Smooth muscle cell (in vitro differentiated cells): ENCODE results near the gene OXSR1. TPM values are rescaled to one million over a fixed set of nuclear protein-coding genes. Genes with fewer than 3 reads are reported as not detected.

Source experiments
- DNase-seq: peaks from one replicate; lab custom pipeline; 2025; ENCODE audit not compliant: unreplicated experiment; lab: John Stamatoyannopoulos, UW
- H2AFZ ChIP-seq: fragments of 200-600 bp; sonication (generic); 2 replicates; pipeline ENCODE4 v1.6.0; 2016; ENCODE audit warnings: antibody characterized with exemption, low read depth, mild to moderate bottlenecking
- H3F3A ChIP-seq: fragments of 200-600 bp; sonication (generic); 2 replicates; pipeline ENCODE4 v1.6.0; 2017; ENCODE audit warnings: antibody characterized with exemption, low read depth
- H3K27ac ChIP-seq: fragments of 200-600 bp; sonication (generic); 2 replicates; pipeline ENCODE4 v1.5.1; 2016; ENCODE audit warnings: low read depth, mild to moderate bottlenecking
- H3K27me3 ChIP-seq: fragments of 200-600 bp; sonication (generic); 2 replicates; pipeline ENCODE4 v1.6.1; 2016; ENCODE audit warnings: low read depth, mild to moderate bottlenecking
- H3K36me3 ChIP-seq: fragments of 200-600 bp; sonication (generic); 2 replicates; pipeline ENCODE4 v1.5.1; 2016; ENCODE audit warnings: low read depth
- H3K4me1 ChIP-seq: fragments of 200-600 bp; sonication (generic); 2 replicates; pipeline ENCODE4 v1.5.1; 2016; ENCODE audit warnings: low read depth
- H3K4me2 ChIP-seq: fragments of 200-600 bp; sonication (generic); 2 replicates; pipeline ENCODE4 v1.6.0; 2016; ENCODE audit warnings: mild to moderate bottlenecking
- H3K4me3 ChIP-seq: fragments of 200-600 bp; sonication (generic); 2 replicates; pipeline ENCODE4 v1.5.1; 2016; ENCODE audit warnings: mild to moderate bottlenecking
- H3K79me2 ChIP-seq: fragments of 200-600 bp; sonication (generic); 2 replicates; pipeline ENCODE4 v1.6.0; 2016; ENCODE audit warnings: low read depth, mild to moderate bottlenecking
- H3K9ac ChIP-seq: fragments of 200-600 bp; sonication (generic); 2 replicates; pipeline ENCODE4 v1.6.0; 2016; ENCODE audit warnings: low read depth
- H3K9me3 ChIP-seq: fragments of 200-600 bp; sonication (generic); replicated peaks from 2 replicates; pipeline ENCODE4 v1.5.1; 2016; ENCODE audit warnings: low read depth
- H4K20me1 ChIP-seq: fragments of 200-600 bp; sonication (generic); 2 replicates; pipeline ENCODE4 v1.6.0; 2016; ENCODE audit warnings: low read depth
- WGBS: methylation state at CpG from one replicate; pipeline ENCODE4 v1.1.7; 2016; ENCODE audit warnings: low lambda C conversion rate; 5-methylcytosine and 5-hydroxymethylcytosine counted together
- polyA plus RNA-seq: library from polyadenylated mRNA; unstranded; fragments of >200 nt; fragmentation: Nextera tagmentation; extraction: Ambion mirVana; gene quantifications from 2 replicates; pipeline ENCODE4 v1.2.1, GENCODE V29; 2016
- total RNA-seq: library from RNA; depleted of rRNA; stranded (reverse); fragments of >200 nt; gene quantifications from 2 replicates; pipeline ENCODE4 v1.2.3, GENCODE V29; 2014
- TF ChIP-seq, protein P1 (sequence below): fragments of 200-600 bp; sonication (generic); IDR thresholded peaks from 2 replicates; pipeline ENCODE4 v1.5.1; 2017; ENCODE audit warnings: borderline replicate concordance, mild to moderate bottlenecking, antibody characterized with exemption; ENCODE audit not compliant: insufficient read depth, poor library complexity, severe bottlenecking

Gene OXSR1
- total and polyA plus RNA-seq, 2 experiments from 2014 or later: 11.9 to 50.6 TPM

DNA sequence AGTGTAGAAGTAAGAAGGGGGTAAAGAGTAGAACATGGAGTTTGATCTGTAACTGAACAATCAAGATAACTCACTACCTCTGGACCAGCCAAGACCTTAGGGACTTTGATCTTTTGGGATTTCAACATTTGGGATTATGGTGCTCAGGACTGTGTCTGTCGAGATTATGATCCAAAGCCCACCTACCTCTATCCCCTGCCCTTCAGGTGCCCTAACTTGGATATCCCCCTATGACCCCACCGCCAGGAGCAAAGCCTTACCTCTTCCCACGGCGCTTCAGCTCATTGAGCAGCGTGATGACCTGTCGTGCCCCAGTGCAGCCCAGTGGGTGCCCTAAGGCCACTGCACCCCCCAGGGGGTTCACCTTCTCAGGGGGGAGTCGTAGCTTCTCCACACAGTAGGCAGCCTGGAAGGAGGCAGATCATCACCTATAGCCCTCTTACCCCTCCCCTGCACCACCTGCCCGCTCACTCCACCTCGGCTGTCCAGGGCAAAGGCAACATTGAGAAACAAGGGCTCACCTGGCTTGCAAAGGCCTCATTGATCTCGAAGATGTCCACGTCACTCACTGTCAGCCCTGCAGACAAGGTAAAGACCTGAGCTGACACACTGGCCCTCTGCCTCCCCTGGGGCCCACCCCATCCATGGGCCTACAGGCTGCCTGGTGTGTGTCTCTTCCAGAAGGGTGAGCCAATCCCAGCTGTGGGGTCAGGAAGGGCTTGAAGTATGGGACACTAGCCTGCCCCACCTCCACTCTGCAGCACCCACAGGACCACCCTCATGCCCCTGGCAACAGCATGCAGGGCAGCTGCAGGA is 39.8 kb upstream of the OXSR1 start:
- Histone ChIP-seq H3K27me3 (no peaks in the 10 kb centered on the region), H3K36me3 (peaks cover 4% of the 10 kb centered on the region), H4K20me1 (peaks cover 33% of the 10 kb centered on the region), H3K79me2 (no peaks in the 10 kb centered on the region), H3K4me2 (no peak overlapping the region), H2AFZ (no peak overlapping the region), H3F3A (no peaks in the 10 kb centered on the region), H3K9ac (no peak overlapping the region), H3K4me1 (no peaks in the 10 kb centered on the region), H3K27ac (no peak overlapping the region), H3K4me3 (no peak overlapping the region), H3K9me3 (no peaks in the 10 kb centered on the region)
- WGBS: 98% methylated on average over 11 of the region's 11 CpGs
- no peak for DNase-seq
- TF ChIP-seq, protein P1, sequence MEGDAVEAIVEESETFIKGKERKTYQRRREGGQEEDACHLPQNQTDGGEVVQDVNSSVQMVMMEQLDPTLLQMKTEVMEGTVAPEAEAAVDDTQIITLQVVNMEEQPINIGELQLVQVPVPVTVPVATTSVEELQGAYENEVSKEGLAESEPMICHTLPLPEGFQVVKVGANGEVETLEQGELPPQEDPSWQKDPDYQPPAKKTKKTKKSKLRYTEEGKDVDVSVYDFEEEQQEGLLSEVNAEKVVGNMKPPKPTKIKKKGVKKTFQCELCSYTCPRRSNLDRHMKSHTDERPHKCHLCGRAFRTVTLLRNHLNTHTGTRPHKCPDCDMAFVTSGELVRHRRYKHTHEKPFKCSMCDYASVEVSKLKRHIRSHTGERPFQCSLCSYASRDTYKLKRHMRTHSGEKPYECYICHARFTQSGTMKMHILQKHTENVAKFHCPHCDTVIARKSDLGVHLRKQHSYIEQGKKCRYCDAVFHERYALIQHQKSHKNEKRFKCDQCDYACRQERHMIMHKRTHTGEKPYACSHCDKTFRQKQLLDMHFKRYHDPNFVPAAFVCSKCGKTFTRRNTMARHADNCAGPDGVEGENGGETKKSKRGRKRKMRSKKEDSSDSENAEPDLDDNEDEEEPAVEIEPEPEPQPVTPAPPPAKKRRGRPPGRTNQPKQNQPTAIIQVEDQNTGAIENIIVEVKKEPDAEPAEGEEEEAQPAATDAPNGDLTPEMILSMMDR: no peak

DNA sequence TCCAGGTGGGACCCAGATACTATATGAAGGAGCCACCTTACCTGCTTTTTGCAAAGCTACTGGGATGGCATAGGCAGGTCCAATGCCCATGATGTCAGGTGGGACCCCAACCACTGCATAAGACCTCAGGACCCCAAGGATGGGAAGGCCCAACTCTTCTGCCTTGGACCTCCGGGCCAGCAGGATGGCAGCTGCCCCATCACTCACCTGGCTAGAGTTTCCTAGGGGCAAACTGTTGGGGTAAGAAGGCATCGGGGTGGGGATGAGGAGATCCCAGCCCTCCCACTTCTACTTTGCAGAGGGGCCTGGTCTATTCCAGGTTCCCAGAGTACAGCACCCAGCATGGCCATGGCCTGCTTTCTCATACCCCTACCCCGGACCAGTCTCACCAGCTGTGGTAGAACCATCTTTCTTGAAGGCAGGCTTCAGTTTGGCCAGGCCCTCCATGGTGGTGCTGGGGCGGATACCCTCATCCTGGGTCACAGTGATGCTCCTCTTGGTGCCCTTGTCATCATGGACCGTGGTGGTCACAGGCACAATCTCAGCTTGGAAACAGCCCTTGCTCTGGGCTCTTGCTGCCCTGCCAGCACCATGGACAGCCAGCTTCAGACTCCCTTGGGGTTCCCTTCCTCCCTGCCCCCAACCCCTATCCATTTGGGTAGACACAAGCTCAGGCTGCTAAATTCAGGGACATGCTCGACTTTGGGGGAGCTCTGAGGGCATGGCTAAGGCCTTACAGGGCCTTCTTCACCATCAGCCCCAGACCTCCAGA is 39.0 kb upstream of the OXSR1 start:
- Histone ChIP-seq H3K4me1 (no peaks in the 10 kb centered on the region), H3K27me3 (no peaks in the 10 kb centered on the region), H3K9me3 (no peaks in the 10 kb centered on the region), H3K4me3 (no peak overlapping the region), H3K36me3 (peaks cover 4% of the 10 kb centered on the region), H2AFZ (no peak overlapping the region), H3K79me2 (no peaks in the 10 kb centered on the region), H4K20me1 (peaks cover 39% of the 10 kb centered on the region), H3K9ac (no peak overlapping the region), H3K4me2 (no peak overlapping the region), H3F3A (no peaks in the 10 kb centered on the region), H3K27ac (no peak overlapping the region)
- DNase-seq: no peak
- TF ChIP-seq, protein P1: no peak
- 98% methylated on average over 6 of the region's 6 CpGs for WGBS

- Histone ChIP-seq H3K9me3 (no peaks in the 10 kb centered on the region), H3K27ac (no peak overlapping the region), H3K4me1 (no peaks in the 10 kb centered on the region), H3K4me3 (no peak overlapping the region), H3F3A (no peaks in the 10 kb centered on the region), H2AFZ (no peak overlapping the region), H3K36me3 (peaks cover 4% of the 10 kb centered on the region), H4K20me1 (peaks cover 51% of the 10 kb centered on the region), H3K4me2 (no peak overlapping the region), H3K79me2 (no peaks in the 10 kb centered on the region), H3K27me3 (no peaks in the 10 kb centered on the region), H3K9ac (no peak overlapping the region)
- TF ChIP-seq, protein P1: no peak
- 98% methylated on average over 4 of the region's 4 CpGs for WGBS
- DNase-seq: no peak
These were observed 37.6 kb upstream of the OXSR1 start for GRCh38 chr3:38127611-38128302.
